ENCODE results near the gene CADM2. TPM values are rescaled to one million over a fixed set of nuclear protein-coding genes. Genes with fewer than 3 reads are reported as not detected.

The CADM2 gene
- total RNA-seq, 4 donors from 2014 or later, result 1.2 to 22.3 (median 2.4) TPM

DNA sequence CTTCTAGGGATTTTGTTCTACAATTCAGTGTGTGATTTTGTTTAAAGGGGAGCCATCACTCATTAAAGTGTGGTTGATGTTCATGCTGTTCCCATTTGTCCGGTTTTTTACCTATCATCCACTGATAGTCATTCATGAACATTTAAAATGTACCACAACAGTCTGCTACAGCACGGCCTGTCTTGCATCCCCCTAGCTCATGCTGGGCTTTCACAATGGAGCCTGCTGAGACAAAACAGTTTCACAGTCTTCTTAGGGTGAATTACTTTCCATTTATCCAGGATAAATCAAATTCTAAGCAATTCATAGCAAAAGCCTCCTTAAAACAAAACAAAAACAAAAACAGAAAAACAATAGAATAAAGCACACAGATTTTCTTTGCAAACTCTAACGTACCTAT, 627.2 kb downstream of the CADM2 start:
- Histone ChIP-seq H3K27ac (no peak overlapping the region), H3K4me3 (no peak overlapping the region), H3K9me3 (no peaks in the 10 kb centered on the region), H3K4me1 (no peaks in the 10 kb centered on the region), H3K36me3 (no peaks in the 10 kb centered on the region), H3K27me3 (no peaks in the 10 kb centered on the region)
- no peak for DNase-seq
- TF ChIP-seq, protein P1, sequence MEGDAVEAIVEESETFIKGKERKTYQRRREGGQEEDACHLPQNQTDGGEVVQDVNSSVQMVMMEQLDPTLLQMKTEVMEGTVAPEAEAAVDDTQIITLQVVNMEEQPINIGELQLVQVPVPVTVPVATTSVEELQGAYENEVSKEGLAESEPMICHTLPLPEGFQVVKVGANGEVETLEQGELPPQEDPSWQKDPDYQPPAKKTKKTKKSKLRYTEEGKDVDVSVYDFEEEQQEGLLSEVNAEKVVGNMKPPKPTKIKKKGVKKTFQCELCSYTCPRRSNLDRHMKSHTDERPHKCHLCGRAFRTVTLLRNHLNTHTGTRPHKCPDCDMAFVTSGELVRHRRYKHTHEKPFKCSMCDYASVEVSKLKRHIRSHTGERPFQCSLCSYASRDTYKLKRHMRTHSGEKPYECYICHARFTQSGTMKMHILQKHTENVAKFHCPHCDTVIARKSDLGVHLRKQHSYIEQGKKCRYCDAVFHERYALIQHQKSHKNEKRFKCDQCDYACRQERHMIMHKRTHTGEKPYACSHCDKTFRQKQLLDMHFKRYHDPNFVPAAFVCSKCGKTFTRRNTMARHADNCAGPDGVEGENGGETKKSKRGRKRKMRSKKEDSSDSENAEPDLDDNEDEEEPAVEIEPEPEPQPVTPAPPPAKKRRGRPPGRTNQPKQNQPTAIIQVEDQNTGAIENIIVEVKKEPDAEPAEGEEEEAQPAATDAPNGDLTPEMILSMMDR (IDR thresholded peaks at IDR 0.05), result no peak
- TF ChIP-seq POLR2A (IDR thresholded peaks at IDR 0.05), result no peak

DNA sequence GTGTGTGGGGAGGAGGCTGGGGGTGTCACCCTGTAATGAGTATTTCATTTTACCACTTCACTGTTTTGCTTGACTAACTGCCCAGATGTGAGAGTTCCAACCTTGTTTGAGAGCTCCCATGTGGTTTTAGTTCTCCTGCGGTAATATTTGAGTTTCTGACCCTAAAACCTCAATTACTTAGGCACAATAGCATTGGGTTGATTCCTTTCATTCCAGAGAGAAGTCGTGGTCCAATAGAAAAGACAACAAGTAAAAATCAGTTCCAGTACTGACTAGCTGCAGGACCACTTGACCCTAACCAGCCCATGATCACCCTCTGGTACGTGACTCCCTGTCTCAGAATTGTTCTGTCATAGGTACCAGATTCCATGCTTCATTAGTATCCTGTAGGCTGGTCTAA, 630.4 kb downstream of the CADM2 start:
- TF ChIP-seq POLR2A (IDR thresholded peaks at IDR 0.05), result no peak
- TF ChIP-seq, protein P1 (IDR thresholded peaks at IDR 0.05), result no peak
- H3K4me1 ChIP-seq, result no peaks in the 10 kb centered on the region
- DNase-seq, result no peak
- no peak overlapping the region for H3K4me3 ChIP-seq
- no peaks in the 10 kb centered on the region for H3K9me3 ChIP-seq
- H3K27ac ChIP-seq, result no peak overlapping the region
- no peaks in the 10 kb centered on the region for H3K27me3 ChIP-seq
- H3K36me3 ChIP-seq, result no peaks in the 10 kb centered on the region

DNA sequence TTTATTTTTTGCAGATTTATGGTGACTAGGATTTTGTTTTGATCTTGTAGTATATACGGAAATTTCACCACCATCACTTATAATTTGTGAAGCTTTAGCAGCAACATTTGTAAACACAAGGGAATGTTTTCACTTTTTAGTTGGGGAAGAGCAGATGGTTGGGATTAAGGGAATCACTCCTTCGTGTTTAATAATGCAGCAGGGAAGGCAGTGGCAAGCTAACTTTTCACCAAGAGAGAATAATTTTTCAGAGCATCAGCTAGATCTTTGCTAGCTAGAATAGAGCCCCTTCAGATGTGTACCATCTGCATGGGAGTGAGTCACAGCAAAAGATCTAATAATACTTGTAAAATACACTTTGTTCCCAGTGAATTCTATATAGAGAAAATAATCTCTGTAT, 632.7 kb downstream of the CADM2 start:
- Histone ChIP-seq H3K27ac (no peak overlapping the region), H3K36me3 (no peaks in the 10 kb centered on the region), H3K9me3 (no peaks in the 10 kb centered on the region), H3K4me1 (no peaks in the 10 kb centered on the region), H3K27me3 (no peaks in the 10 kb centered on the region), H3K4me3 (no peak overlapping the region)
- TF ChIP-seq POLR2A (IDR thresholded peaks at IDR 0.05), result no peak
- TF ChIP-seq, protein P1 (IDR thresholded peaks at IDR 0.05), result no peak
- DNase-seq, result no peak

DNA sequence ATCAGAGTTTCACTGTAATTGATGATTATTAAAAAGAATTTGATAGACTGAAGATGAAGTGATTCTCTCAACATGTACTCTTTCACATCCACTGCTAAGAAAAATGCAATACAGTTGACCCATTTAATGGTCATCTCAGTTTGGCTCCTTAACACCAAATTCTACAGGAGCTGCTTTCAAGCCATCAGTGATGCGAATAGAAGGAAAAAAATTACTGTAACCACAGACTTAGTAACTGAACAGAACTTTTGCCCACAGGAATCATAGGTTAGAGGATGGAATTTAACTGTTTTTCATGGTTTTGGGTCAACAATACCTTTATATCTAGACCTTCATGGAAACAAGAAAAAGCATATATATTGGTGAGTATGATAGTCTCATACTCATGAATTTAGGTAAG, 633.5 kb downstream of the CADM2 start:
- H3K27ac ChIP-seq, result no peak overlapping the region
- H3K36me3 ChIP-seq, result no peaks in the 10 kb centered on the region
- DNase-seq, result no peak
- TF ChIP-seq POLR2A (IDR thresholded peaks at IDR 0.05), result no peak
- TF ChIP-seq, protein P1 (IDR thresholded peaks at IDR 0.05), result no peak
- no peak overlapping the region for H3K4me3 ChIP-seq
- no peaks in the 10 kb centered on the region for H3K4me1 ChIP-seq
- H3K9me3 ChIP-seq, result no peaks in the 10 kb centered on the region
- no peaks in the 10 kb centered on the region for H3K27me3 ChIP-seq

DNA sequence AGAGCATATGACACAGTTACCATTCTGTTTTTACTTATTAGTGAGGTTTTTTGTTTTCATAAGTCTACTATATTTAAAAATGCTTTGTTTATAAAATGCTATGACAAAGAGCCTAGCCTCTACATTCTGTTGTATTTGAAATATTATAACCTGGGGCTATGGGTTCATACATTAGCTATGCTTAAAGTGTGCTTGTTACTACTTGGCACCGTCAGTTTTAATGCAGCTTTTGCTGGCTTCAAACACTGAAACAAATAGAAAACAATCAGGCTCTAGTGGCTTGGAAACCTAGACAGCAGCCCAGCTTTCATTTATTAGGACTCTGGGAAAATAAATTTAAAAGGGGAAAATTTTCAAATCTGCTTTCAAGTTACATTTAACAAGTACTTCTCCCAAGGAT, 635.9 kb downstream of the CADM2 start:
- TF ChIP-seq, protein P1 (IDR thresholded peaks at IDR 0.05), result no peak
- TF ChIP-seq POLR2A (IDR thresholded peaks at IDR 0.05), result no peak
- DNase-seq, result no peak
- Histone ChIP-seq H3K4me3 (no peak overlapping the region), H3K36me3 (no peaks in the 10 kb centered on the region), H3K27me3 (no peaks in the 10 kb centered on the region), H3K4me1 (no peaks in the 10 kb centered on the region), H3K9me3 (no peaks in the 10 kb centered on the region), H3K27ac (no peak overlapping the region)

DNA sequence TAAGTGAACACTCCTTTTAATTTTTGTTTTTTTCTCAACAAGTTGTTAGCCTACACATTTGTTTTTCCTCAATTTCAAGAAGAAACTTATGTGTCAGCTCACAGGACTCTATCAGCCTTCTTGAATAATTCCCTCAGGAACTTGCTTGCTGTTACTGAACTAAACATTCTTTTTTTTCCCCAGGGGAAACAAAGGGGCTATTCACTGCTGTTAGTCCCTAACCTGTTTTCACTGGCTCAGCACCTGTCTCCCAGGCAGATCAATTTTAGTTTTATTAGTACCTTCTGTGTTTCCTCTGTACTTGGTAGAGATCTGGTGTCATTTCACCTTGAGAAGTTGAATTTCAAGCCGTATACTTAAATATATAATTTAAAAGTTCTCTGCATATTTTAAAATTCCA, 644.6 kb downstream of the CADM2 start:
- H3K27ac ChIP-seq, result no peak overlapping the region
- H3K36me3 ChIP-seq, result no peaks in the 10 kb centered on the region
- no peak for DNase-seq
- no peaks in the 10 kb centered on the region for H3K9me3 ChIP-seq
- no peak overlapping the region for H3K4me3 ChIP-seq
- TF ChIP-seq, protein P1 (IDR thresholded peaks at IDR 0.05), result no peak
- TF ChIP-seq POLR2A (IDR thresholded peaks at IDR 0.05), result no peak
- no peaks in the 10 kb centered on the region for H3K4me1 ChIP-seq
- no peaks in the 10 kb centered on the region for H3K27me3 ChIP-seq
